ENCODE measurements around the gene SAMD15. TPM values are rescaled to one million over a fixed set of nuclear protein-coding genes. Genes with fewer than 3 reads are reported as not detected.
"Not testable (repeated sequence)": the region's sequence is repeated elsewhere in the genome, so short reads cannot be mapped to it uniquely, and the experiment has no call there.

SAMD15 gene
- polyA plus RNA-seq, 1 experiment: 0.72 TPM

GRCh38 chr14:77407158-77407557 is 30.0 kb downstream of the SAMD15 start:
- Histone ChIP-seq H3K9me3 (ENCODE audit: control insufficient read depth, insufficient read depth, low read length) (no peaks in the 10 kb centered on the region), H3K4me3 (ENCODE audit: low read depth, low read length) (no peak overlapping the region), H3K27ac (ENCODE audit: low read depth, low read length) (no peak overlapping the region), H3K27me3 (ENCODE audit: control insufficient read depth, insufficient read depth, low read length) (peaks cover 6% of the 10 kb centered on the region)
- ChIA-PET POLR2A (no interaction called here), CTCF (interaction anchor here (0.7 kb wide), 2 partner anchors 280 to 290 kb away, joined by 3 to 8 read pairs; no protein-coding TSS in a partner anchor)
- TF ChIP-seq CTCF (IDR thresholded peaks at IDR 0.05; ENCODE audit: low read depth, low read length): no peak
- no peak for DNase-seq (ENCODE audit: low read depth, low spot score)

- DNase-seq (ENCODE audit: low read depth, low spot score): no peak
These were observed 32.0 kb downstream of the SAMD15 start for GRCh38 chr14:77409131-77409533.

GRCh38 chr14:77415403-77416030 is 38.3 kb downstream of the SAMD15 start:
- CTCF ChIA-PET: interaction anchor here (0.7 kb wide), 1 partner anchor 94 kb away, joined by 3 read pairs; no protein-coding TSS in a partner anchor
- DNase-seq (ENCODE audit: low read depth, low spot score); H3K27me3 ChIP-seq (ENCODE audit: control insufficient read depth, insufficient read depth, low read length); H3K4me3 ChIP-seq (ENCODE audit: low read depth, low read length); H3K9me3 ChIP-seq (ENCODE audit: control insufficient read depth, insufficient read depth, low read length); H3K27ac ChIP-seq (ENCODE audit: low read depth, low read length); POLR2A ChIA-PET: not testable (repeated sequence)

More at GRCh38 chr14:77409131-77409533, 32.0 kb downstream of the SAMD15 start:
- Histone ChIP-seq H3K27me3 (ENCODE audit: control insufficient read depth, insufficient read depth, low read length) (peaks cover 6% of the 10 kb centered on the region), H3K9me3 (ENCODE audit: control insufficient read depth, insufficient read depth, low read length) (no peaks in the 10 kb centered on the region), H3K27ac (ENCODE audit: low read depth, low read length) (no peak overlapping the region), H3K4me3 (ENCODE audit: low read depth, low read length) (no peak overlapping the region)
- ChIA-PET CTCF (interaction anchor here (0.8 kb wide), 1 partner anchor 22 kb away, joined by 3 read pairs; no protein-coding TSS in a partner anchor), POLR2A (no interaction called here)
- TF ChIP-seq CTCF (IDR thresholded peaks at IDR 0.05; ENCODE audit: low read depth, low read length): peak; percentile 18; the same call in 1 of the 2 replicates

DNA sequence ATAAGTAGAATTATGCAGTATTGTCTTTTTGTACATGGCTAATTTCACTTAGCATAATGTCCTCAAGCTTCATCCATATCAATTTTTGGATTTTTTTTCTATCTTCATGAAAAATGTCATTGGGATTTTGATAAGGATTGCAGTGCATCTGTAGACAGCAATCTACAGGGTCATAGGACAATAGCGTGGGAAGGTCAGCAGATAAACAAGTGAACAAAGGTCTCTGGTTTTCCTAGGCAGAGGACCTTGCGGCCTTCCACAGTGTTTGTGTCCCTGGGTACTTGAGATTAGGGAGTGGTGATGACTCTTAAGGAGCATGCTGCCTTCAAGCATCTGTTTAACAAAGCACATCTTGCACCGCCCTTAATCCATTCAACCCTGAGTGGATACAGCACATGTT is 38.9 kb downstream of the SAMD15 start:
- DNase-seq (ENCODE audit: low read depth, low spot score); H3K4me3 ChIP-seq (ENCODE audit: low read depth, low read length); POLR2A ChIA-PET; H3K27me3 ChIP-seq (ENCODE audit: control insufficient read depth, insufficient read depth, low read length); CTCF ChIA-PET; H3K27ac ChIP-seq (ENCODE audit: low read depth, low read length); H3K9me3 ChIP-seq (ENCODE audit: control insufficient read depth, insufficient read depth, low read length): not testable (repeated sequence)

DNA sequence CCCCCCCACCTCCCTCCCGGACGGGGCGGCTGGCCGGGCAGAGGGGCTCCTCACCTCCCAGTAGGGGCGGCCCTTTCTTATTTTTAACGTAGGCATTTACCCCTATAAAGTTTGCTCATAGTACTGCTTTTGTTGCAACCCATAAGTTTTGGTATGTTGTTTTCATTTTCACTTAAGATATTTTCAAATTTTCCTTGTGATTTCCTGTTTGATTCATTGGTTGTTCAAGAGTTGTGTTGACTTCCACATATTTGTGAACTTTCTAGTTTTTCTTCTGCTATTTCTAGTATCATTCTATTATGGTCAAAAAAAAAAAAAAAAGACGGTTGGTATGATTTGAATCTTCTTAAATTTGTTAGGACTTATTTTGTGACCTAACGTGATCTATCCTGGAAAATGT is 39.7 kb downstream of the SAMD15 start:
- no peak overlapping the region for H3K4me3 ChIP-seq (ENCODE audit: low read depth, low read length)
- CTCF ChIA-PET: no interaction called here
- POLR2A ChIA-PET: no interaction called here
- H3K27ac ChIP-seq (ENCODE audit: low read depth, low read length): no peak overlapping the region
- no peaks in the 10 kb centered on the region for H3K27me3 ChIP-seq (ENCODE audit: control insufficient read depth, insufficient read depth, low read length)
- DNase-seq (ENCODE audit: low read depth, low spot score): no peak
- no peak for TF ChIP-seq CTCF (IDR thresholded peaks at IDR 0.05; ENCODE audit: low read depth, low read length)
- H3K9me3 ChIP-seq (ENCODE audit: control insufficient read depth, insufficient read depth, low read length): peaks cover 8% of the 10 kb centered on the region

GRCh38 chr14:77421201-77421600 is 44.0 kb downstream of the SAMD15 start:
- Histone ChIP-seq H3K4me3 (ENCODE audit: low read depth, low read length) (no peak overlapping the region), H3K9me3 (ENCODE audit: control insufficient read depth, insufficient read depth, low read length) (peaks cover 8% of the 10 kb centered on the region), H3K27ac (ENCODE audit: low read depth, low read length) (no peak overlapping the region), H3K27me3 (ENCODE audit: control insufficient read depth, insufficient read depth, low read length) (no peaks in the 10 kb centered on the region)
- TF ChIP-seq CTCF (IDR thresholded peaks at IDR 0.05; ENCODE audit: low read depth, low read length): no peak
- ChIA-PET POLR2A (no interaction called here), CTCF (no interaction called here)
- no peak for DNase-seq (ENCODE audit: low read depth, low spot score)
